Measurements from ENCODE around the gene TPI1.

Gene TPI1

GRCh38 chr12:6828781-6829535, 38.4 kb upstream of the TPI1 start:
- DNase-seq (ENCODE audit: low read depth, low spot score), result no peak

- DNase-seq (ENCODE audit: low read depth, low spot score), result no peak
These were observed 37.7 kb upstream of the TPI1 start for GRCh38 chr12:6829536-6830220.

- no peak for DNase-seq (ENCODE audit: low read depth, low spot score)
These were observed 36.9 kb upstream of the TPI1 start for GRCh38 chr12:6830286-6830890.

- no peak for DNase-seq (ENCODE audit: low read depth, low spot score)
These were observed 36.3 kb upstream of the TPI1 start for GRCh38 chr12:6830999-6831398.

GRCh38 chr12:6831450-6831995, 35.8 kb upstream of the TPI1 start:
- DNase-seq (ENCODE audit: low read depth, low spot score), result no peak

GRCh38 chr12:6832125-6832524, 35.2 kb upstream of the TPI1 start:
- no peak for DNase-seq (ENCODE audit: low read depth, low spot score)

GRCh38 chr12:6833189-6833890, 34.0 kb upstream of the TPI1 start:
- no peak for DNase-seq (ENCODE audit: low read depth, low spot score)

- no peak for DNase-seq (ENCODE audit: low read depth, low spot score)
These were observed 33.1 kb upstream of the TPI1 start for GRCh38 chr12:6834254-6834653.

- DNase-seq (ENCODE audit: low read depth, low spot score), result no peak
These were observed 32.5 kb upstream of the TPI1 start for GRCh38 chr12:6834873-6835272.

- DNase-seq (ENCODE audit: low read depth, low spot score), result no peak
These were observed 30.5 kb upstream of the TPI1 start for GRCh38 chr12:6836851-6837250.

- DNase-seq (ENCODE audit: low read depth, low spot score), result no peak
These were observed 29.8 kb upstream of the TPI1 start for GRCh38 chr12:6837370-6838060.

GRCh38 chr12:6838854-6839253, 28.5 kb upstream of the TPI1 start:
- no peak for DNase-seq (ENCODE audit: low read depth, low spot score)

- DNase-seq (ENCODE audit: low read depth, low spot score), result no peak
These were observed 27.7 kb upstream of the TPI1 start for GRCh38 chr12:6839482-6840201.

GRCh38 chr12:6840330-6840729, 27.0 kb upstream of the TPI1 start:
- no peak for DNase-seq (ENCODE audit: low read depth, low spot score)

GRCh38 chr12:6840761-6841515, 26.4 kb upstream of the TPI1 start, which contains the start of gene GNB3:
GNB3 (plus strand) TSS chr12:6840925; CDS start chr12:6841288, 363 bp downstream.
- DNase-seq (ENCODE audit: low read depth, low spot score), result no peak

- no peak for DNase-seq (ENCODE audit: low read depth, low spot score)
These were observed 25.3 kb upstream of the TPI1 start for GRCh38 chr12:6842075-6842474.

GRCh38 chr12:6843118-6843902, 24.0 kb upstream of the TPI1 start:
- no peak for DNase-seq (ENCODE audit: low read depth, low spot score)

- no peak for DNase-seq (ENCODE audit: low read depth, low spot score)
These were observed 21.9 kb upstream of the TPI1 start for GRCh38 chr12:6845395-6845794.

- no peak for DNase-seq (ENCODE audit: low read depth, low spot score)
These were observed 20.9 kb upstream of the TPI1 start for GRCh38 chr12:6846316-6846869.
